ENCODE results near the gene C1orf21. TPM values are rescaled to one million over a fixed set of nuclear protein-coding genes. Genes with fewer than 3 reads are reported as not detected.

The C1orf21 gene
- total and polyA plus RNA-seq, 2 donors (not counting 1 experiment from before 2014, with no cell fraction given): 53.0 to 95.4 TPM

DNA sequence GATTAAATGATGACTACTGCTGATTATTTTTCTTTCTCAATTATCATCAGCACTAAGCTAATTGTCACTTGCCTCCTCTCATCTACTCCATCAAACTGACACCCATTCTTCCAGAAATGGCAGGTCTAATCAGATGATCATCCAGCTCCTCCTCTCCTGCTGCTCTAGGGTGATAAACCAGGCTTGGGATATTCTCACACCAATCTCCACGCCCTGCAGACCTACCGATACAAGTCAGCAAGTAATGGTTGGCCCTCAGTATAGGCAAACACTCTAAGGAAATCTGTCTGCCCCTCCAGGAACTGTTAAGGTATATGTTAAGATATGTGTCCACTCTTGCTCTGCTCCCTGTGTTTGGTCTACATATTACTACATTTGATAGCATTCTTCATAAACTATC, 36.3 kb upstream of the C1orf21 start:
- no peak overlapping the region for H3K9ac ChIP-seq (ENCODE audit: insufficient read depth, low read length)
- H2AFZ ChIP-seq (ENCODE audit: low read length): no peak overlapping the region
- no peaks in the 10 kb centered on the region for H3K4me1 ChIP-seq (ENCODE audit: control insufficient read depth, extremely low read depth, insufficient read depth, low read length)
- no peak overlapping the region for H3K27ac ChIP-seq (ENCODE audit: insufficient read depth, low read length)
- H3K4me3 ChIP-seq (replicated peaks in 1 of 4; ENCODE audit: control extremely low read depth in 1 of 4, insufficient read depth in 1 of 4, low read depth in 3 of 4, low read length in 4 of 4): no peak overlapping the region
- H3K79me2 ChIP-seq (ENCODE audit: control insufficient read depth, insufficient read depth, low read length): no peaks in the 10 kb centered on the region
- DNase-seq (ENCODE audit: low read depth in 2 of 2): no peak
- no peak for TF ChIP-seq EZH2 (IDR thresholded peaks at IDR 0.05; ENCODE audit: low read length, missing control alignments)
- TF ChIP-seq CTCF (conservative IDR thresholded peaks at IDR 0.05 in 1 of 2, IDR thresholded peaks at IDR 0.05 in 1 of 2; ENCODE audit: low read depth in 1 of 2, low read length in 2 of 2): no peak
- no peaks in the 10 kb centered on the region for H3K36me3 ChIP-seq (ENCODE audit: control insufficient read depth, insufficient read depth, low read length)
- no peaks in the 10 kb centered on the region for H4K20me1 ChIP-seq (ENCODE audit: control insufficient read depth, extremely low read depth, insufficient read depth, low read length)
- no peaks in the 10 kb centered on the region for H3K9me3 ChIP-seq (ENCODE audit: control insufficient read depth, insufficient read depth, low read depth, low read length)
- H3K4me2 ChIP-seq (ENCODE audit: extremely low read depth, insufficient read depth, low read length): no peak overlapping the region
- H3K27me3 ChIP-seq (ENCODE audit: control insufficient read depth, insufficient read depth, low read length): no peaks in the 10 kb centered on the region

- Histone ChIP-seq H3K4me2 (ENCODE audit: extremely low read depth, insufficient read depth, low read length) (no peak overlapping the region), H3K9ac (ENCODE audit: insufficient read depth, low read length) (no peak overlapping the region), H3K79me2 (ENCODE audit: control insufficient read depth, insufficient read depth, low read length) (no peaks in the 10 kb centered on the region), H4K20me1 (ENCODE audit: control insufficient read depth, extremely low read depth, insufficient read depth, low read length) (no peaks in the 10 kb centered on the region), H3K9me3 (ENCODE audit: control insufficient read depth, insufficient read depth, low read depth, low read length) (no peaks in the 10 kb centered on the region), H3K4me1 (ENCODE audit: control insufficient read depth, extremely low read depth, insufficient read depth, low read length) (no peaks in the 10 kb centered on the region), H3K27ac (ENCODE audit: insufficient read depth, low read length) (no peak overlapping the region), H2AFZ (ENCODE audit: low read length) (no peak overlapping the region), H3K27me3 (ENCODE audit: control insufficient read depth, insufficient read depth, low read length) (no peaks in the 10 kb centered on the region), H3K4me3 (replicated peaks in 1 of 4; ENCODE audit: control extremely low read depth in 1 of 4, insufficient read depth in 1 of 4, low read depth in 3 of 4, low read length in 4 of 4) (no peak overlapping the region), H3K36me3 (ENCODE audit: control insufficient read depth, insufficient read depth, low read length) (no peaks in the 10 kb centered on the region)
- TF ChIP-seq CTCF (conservative IDR thresholded peaks at IDR 0.05 in 1 of 2, IDR thresholded peaks at IDR 0.05 in 1 of 2; ENCODE audit: low read depth in 1 of 2, low read length in 2 of 2) (no peak), EZH2 (IDR thresholded peaks at IDR 0.05; ENCODE audit: low read length, missing control alignments) (no peak)
- DNase-seq (ENCODE audit: low read depth in 2 of 2): no peak
Observed at GRCh38 chr1:184351416-184351975, 35.3 kb upstream of the C1orf21 start.

DNA sequence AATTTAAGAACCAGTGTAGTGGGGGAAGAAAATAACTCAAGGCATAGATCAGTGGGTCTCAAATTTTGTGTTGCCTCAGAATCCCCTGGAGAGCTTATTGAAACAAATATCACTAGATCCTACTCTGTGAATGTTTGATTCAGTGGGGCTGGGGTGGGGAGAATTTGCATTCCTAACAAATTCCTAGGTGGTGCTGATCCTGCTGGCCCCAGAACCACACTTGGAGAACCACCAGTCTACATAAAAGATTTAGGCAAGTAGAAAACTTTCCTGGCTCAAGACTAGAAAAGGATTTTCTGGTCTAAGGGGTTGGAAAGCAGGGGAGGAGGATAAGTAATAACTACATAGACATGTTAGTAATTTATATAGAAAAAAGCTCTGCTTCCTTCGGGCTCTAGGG, 34.1 kb upstream of the C1orf21 start:
- Histone ChIP-seq H3K4me3 (replicated peaks in 1 of 4; ENCODE audit: control extremely low read depth in 1 of 4, insufficient read depth in 1 of 4, low read depth in 3 of 4, low read length in 4 of 4) (no peak overlapping the region), H4K20me1 (ENCODE audit: control insufficient read depth, extremely low read depth, insufficient read depth, low read length) (no peaks in the 10 kb centered on the region), H3K27me3 (ENCODE audit: control insufficient read depth, insufficient read depth, low read length) (no peaks in the 10 kb centered on the region), H3K36me3 (ENCODE audit: control insufficient read depth, insufficient read depth, low read length) (no peaks in the 10 kb centered on the region), H2AFZ (ENCODE audit: low read length) (no peak overlapping the region), H3K4me2 (ENCODE audit: extremely low read depth, insufficient read depth, low read length) (no peak overlapping the region), H3K79me2 (ENCODE audit: control insufficient read depth, insufficient read depth, low read length) (no peaks in the 10 kb centered on the region), H3K9ac (ENCODE audit: insufficient read depth, low read length) (no peak overlapping the region), H3K9me3 (ENCODE audit: control insufficient read depth, insufficient read depth, low read depth, low read length) (no peaks in the 10 kb centered on the region), H3K27ac (ENCODE audit: insufficient read depth, low read length) (no peak overlapping the region), H3K4me1 (ENCODE audit: control insufficient read depth, extremely low read depth, insufficient read depth, low read length) (no peaks in the 10 kb centered on the region)
- TF ChIP-seq CTCF (conservative IDR thresholded peaks at IDR 0.05 in 1 of 2, IDR thresholded peaks at IDR 0.05 in 1 of 2; ENCODE audit: low read depth in 1 of 2, low read length in 2 of 2) (no peak), EZH2 (IDR thresholded peaks at IDR 0.05; ENCODE audit: low read length, missing control alignments) (no peak)
- no peak for DNase-seq (ENCODE audit: low read depth in 2 of 2)

All from fibroblast of lung (primary cell).